Subcutaneous abdominal adipose tissue (tissue), 5 donors: Measurements from ENCODE around the gene FNTB.

Source experiments
- H3K27ac ChIP-seq: one replicate; pipeline ENCODE4 v1.7.0; 2013; ENCODE audit warnings: low read depth, mild to moderate bottlenecking, inconsistent platforms, low read length, moderate library complexity
- H3K27me3 ChIP-seq, 5 donors: one replicate each; pipeline ENCODE4 v1.7.0; 2013; ENCODE audit warnings: low read length in 5 of 5, inconsistent platforms in 1 of 5; ENCODE audit not compliant: control insufficient read depth in 5 of 5, insufficient read depth in 4 of 5
- H3K36me3 ChIP-seq, 5 donors: one replicate each; pipeline ENCODE4 v1.7.0; 2013; ENCODE audit warnings: low read length in 5 of 5; ENCODE audit not compliant: control insufficient read depth in 5 of 5, insufficient read depth in 5 of 5
- H3K4me1 ChIP-seq, 5 donors: one replicate each; pipeline ENCODE4 v1.7.0; 2013; ENCODE audit warnings: low read length in 5 of 5, mild to moderate bottlenecking in 3 of 5, moderate library complexity in 1 of 5; ENCODE audit not compliant: control insufficient read depth in 5 of 5, insufficient read depth in 5 of 5
- H3K4me3 ChIP-seq, 5 donors: one replicate each; pipeline ENCODE4 v1.7.0; 2013; ENCODE audit warnings: low read length in 5 of 5, low read depth in 1 of 5
- H3K9ac ChIP-seq, 5 donors: one replicate each; pipeline ENCODE4 v1.7.0; 2013; ENCODE audit warnings: low read length in 5 of 5, mild to moderate bottlenecking in 4 of 5, moderate library complexity in 3 of 5
- H3K9me3 ChIP-seq, 5 donors: one replicate each; pipeline ENCODE4 v1.7.0; 2013; ENCODE audit warnings: low read length in 5 of 5; ENCODE audit not compliant: control insufficient read depth in 5 of 5
- donor health status: healthy.
- donor health status: healthy.
- donor health status: healthy.
- donor health status: healthy.
- donor health status: healthy.

FNTB gene

GRCh38 chr14:65042731-65043372 lies 56.2 kb downstream of the FNTB start:
- H3K36me3 ChIP-seq: peaks cover 12 to 38% (median 26%) of the 10 kb centered on the region in 5 donors
- no peak overlapping the region for H3K9ac ChIP-seq
- H3K9me3 ChIP-seq: no peaks in the 10 kb centered on the region

DNA sequence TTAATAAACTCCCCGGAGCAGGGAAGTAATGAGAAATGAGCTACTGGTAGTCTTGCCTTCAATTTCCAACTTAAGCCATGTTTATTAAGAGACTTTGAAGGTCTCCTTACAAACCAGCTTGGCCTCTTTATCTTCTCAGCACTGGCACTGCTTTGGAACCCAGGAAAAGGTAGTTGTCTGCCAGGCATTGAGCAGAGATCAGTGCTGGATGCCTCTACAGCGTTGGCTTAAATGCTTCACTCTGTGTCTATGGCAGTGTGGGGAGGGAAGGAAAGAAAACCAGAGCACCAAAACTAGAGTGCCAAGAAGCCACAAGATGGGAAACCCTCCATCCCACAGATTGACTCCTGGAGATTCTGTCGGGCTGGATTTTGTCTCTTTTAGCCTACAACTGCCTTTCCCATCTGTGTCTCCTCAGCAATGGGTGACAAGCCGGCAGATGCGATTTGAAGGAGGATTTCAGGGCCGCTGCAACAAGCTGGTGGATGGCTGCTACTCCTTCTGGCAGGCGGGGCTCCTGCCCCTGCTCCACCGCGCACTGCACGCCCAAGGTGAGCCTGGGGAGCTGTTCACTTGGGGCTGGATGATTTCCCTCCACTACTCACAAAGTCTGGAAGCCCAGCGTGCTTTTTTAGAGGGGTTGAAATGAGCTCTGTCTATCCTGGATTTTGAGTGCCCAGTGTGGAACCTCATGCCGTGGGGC lies 57.3 kb downstream of the FNTB start:
- H3K27ac ChIP-seq: no peak overlapping the region

More at GRCh38 chr14:65042731-65043372, 56.2 kb downstream of the FNTB start:
- peaks cover 0 to 13% (median 6%) of the 10 kb centered on the region in 5 donors for H3K4me1 ChIP-seq
- H3K27me3 ChIP-seq: no peaks in the 10 kb centered on the region
- H3K4me3 ChIP-seq: no peak overlapping the region
- no peak overlapping the region for H3K27ac ChIP-seq

GRCh38 chr14:65044596-65044959 lies 57.9 kb downstream of the FNTB start:
- H3K4me1 ChIP-seq: peaks cover 0 to 13% (median 6%) of the 10 kb centered on the region in 5 donors
- H3K9ac ChIP-seq: no peak overlapping the region
- no peak overlapping the region for H3K4me3 ChIP-seq
- no peaks in the 10 kb centered on the region for H3K9me3 ChIP-seq
- no peak overlapping the region for H3K27ac ChIP-seq
- H3K36me3 ChIP-seq: peaks cover 12 to 40% (median 26%) of the 10 kb centered on the region in 5 donors
- H3K27me3 ChIP-seq: no peaks in the 10 kb centered on the region

More for the DNA sequence above, 57.3 kb downstream of the FNTB start:
- H3K36me3 ChIP-seq: peaks cover 12 to 42% (median 26%) of the 10 kb centered on the region in 5 donors
- H3K9me3 ChIP-seq: no peaks in the 10 kb centered on the region
- peaks cover 0 to 13% (median 6%) of the 10 kb centered on the region in 5 donors for H3K4me1 ChIP-seq
- H3K27me3 ChIP-seq: no peaks in the 10 kb centered on the region
- no peak overlapping the region for H3K4me3 ChIP-seq
- no peak overlapping the region for H3K9ac ChIP-seq

DNA sequence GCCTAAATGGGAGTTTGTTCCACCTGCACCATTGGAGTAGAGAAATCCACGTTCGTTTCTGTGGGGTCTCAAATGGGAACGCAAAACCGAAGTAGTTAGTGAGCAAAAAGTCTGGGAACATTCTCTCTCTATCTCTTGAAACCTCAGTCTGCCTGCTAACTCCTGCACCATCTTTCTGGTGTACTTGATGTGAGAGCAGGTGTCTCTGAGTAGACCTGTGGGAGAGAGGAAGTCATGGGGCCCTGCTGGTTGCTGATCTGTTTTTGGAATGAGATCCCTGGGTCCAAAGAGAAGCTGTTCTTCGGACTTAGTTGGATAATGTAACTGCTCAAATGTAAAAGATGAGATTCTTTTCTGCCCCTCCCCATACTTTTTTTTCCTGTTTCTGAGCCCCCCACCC lies 58.3 kb downstream of the FNTB start:
- H3K27ac ChIP-seq: no peak overlapping the region
- H3K4me1 ChIP-seq: peaks cover 0 to 13% (median 6%) of the 10 kb centered on the region in 5 donors
- no peaks in the 10 kb centered on the region for H3K27me3 ChIP-seq
- no peak overlapping the region for H3K9ac ChIP-seq
- no peaks in the 10 kb centered on the region for H3K9me3 ChIP-seq
- no peak overlapping the region for H3K4me3 ChIP-seq
- peaks cover 12 to 40% (median 26%) of the 10 kb centered on the region in 5 donors for H3K36me3 ChIP-seq

GRCh38 chr14:65045709-65046108 lies 59.0 kb downstream of the FNTB start:
- peaks cover 0 to 13% (median 6%) of the 10 kb centered on the region in 5 donors for H3K4me1 ChIP-seq
- H3K27ac ChIP-seq: no peak overlapping the region
- no peaks in the 10 kb centered on the region for H3K27me3 ChIP-seq
- H3K4me3 ChIP-seq: no peak overlapping the region
- no peak overlapping the region for H3K9ac ChIP-seq
- peaks cover 12 to 38% (median 23%) of the 10 kb centered on the region in 5 donors for H3K36me3 ChIP-seq
- H3K9me3 ChIP-seq: no peaks in the 10 kb centered on the region

DNA sequence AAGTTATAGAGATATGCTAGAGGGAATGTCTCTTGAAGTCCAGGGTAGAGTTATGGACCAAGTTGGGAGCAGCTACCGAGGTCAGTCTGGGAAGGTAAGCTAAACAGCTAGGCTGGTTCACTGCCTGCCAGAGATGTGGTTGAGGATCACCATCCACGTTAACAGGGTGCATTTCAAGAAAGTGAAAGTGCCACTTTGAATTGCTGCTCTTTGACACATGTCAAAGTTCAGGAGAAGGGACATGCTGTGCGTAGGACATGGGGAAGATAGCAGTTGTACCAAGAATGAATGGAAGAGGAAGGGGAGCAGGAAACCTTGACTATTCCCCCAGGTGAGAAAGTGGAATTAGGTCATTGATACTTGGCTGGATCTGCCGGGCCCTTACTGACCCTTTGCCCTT lies 66.1 kb downstream of the FNTB start:
- Histone ChIP-seq H3K9ac (no peak overlapping the region), H3K4me1 (peaks cover 0 to 3% (median 0%) of the 10 kb centered on the region in 5 donors), H3K27me3 (no peaks in the 10 kb centered on the region), H3K4me3 (no peak overlapping the region), H3K9me3 (no peaks in the 10 kb centered on the region), H3K36me3 (peaks cover 13 to 28% (median 21%) of the 10 kb centered on the region in 5 donors), H3K27ac (no peak overlapping the region)

DNA sequence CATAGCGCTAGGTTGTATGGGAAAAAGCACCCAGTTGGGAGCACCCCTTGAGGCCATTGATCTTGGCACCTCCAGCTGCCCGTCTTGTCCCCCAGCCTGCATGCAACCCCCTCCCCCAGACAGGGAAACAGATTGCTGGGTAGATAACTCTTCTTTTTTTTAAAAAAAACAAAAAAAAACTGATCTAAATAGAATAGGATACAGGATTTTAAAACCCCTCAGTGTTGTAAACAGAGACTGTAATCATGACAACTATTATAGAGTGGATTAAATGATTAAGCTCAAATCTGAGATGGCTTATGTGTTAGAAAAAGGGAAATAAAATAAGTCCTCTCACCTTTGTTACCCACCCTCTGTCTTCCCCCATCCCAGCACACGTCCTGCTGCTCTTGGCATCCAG lies 66.8 kb downstream of the FNTB start:
- H3K36me3 ChIP-seq: peaks cover 14 to 27% (median 20%) of the 10 kb centered on the region in 5 donors
- H3K27me3 ChIP-seq: no peaks in the 10 kb centered on the region
- H3K9ac ChIP-seq: no peak overlapping the region
- peaks cover 0 to 3% (median 0%) of the 10 kb centered on the region in 5 donors for H3K4me1 ChIP-seq
- H3K27ac ChIP-seq: no peak overlapping the region
- H3K4me3 ChIP-seq: no peak overlapping the region
- H3K9me3 ChIP-seq: no peaks in the 10 kb centered on the region

DNA sequence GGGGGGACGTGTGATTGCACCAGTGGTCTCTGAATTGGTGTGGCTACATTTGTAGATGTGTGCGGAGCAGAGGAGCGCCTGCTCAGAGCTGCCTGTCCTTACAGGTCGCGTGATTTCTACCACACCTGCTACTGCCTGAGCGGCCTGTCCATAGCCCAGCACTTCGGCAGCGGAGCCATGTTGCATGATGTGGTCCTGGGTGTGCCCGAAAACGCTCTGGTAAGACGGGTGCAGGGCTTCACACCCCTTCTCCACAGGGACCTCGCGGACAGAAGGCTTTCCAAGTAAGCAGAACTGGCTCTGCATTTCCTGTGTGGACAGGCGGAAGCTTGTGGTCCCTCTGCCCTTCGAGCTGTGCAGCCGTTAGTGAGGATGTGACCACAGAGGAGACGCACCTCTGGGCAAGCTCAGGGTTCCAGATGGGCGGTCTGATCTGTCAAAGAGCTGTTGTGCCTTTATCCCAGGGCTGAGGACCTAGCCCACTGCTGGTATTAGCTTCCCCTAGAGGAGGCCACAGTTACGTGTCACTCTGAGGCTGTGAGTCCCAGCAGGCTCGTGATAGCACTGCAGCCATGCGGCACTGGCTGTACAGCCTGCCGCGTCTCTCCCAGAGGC lies 67.9 kb downstream of the FNTB start:
- Histone ChIP-seq H3K4me3 (no peak overlapping the region), H3K27me3 (no peaks in the 10 kb centered on the region), H3K27ac (no peak overlapping the region), H3K4me1 (peaks cover 0 to 3% (median 0%) of the 10 kb centered on the region in 5 donors), H3K9me3 (no peaks in the 10 kb centered on the region), H3K9ac (no peak overlapping the region), H3K36me3 (peaks cover 14 to 27% (median 20%) of the 10 kb centered on the region in 5 donors)

DNA sequence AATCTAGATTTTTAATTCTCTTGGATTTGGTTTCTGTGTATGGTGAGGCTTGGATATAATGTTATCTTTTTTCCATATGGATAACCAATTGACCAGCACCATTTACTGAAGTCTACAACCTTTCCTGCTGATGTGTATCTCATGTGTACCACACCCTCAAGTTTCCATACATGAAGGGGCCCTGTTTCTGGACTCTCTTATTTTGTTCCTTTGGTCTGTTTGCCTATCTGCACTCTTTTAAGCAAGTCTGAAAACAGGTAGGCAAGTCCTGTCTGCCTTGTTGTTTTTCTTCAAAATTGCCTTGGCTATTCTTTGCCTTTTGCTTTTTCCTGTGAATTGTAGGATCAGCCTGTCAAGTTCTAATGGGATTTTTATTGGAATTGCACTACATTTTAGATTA lies 71.0 kb downstream of the FNTB start:
- Histone ChIP-seq H3K4me1 (peaks cover 0 to 3% (median 2%) of the 10 kb centered on the region in 5 donors), H3K9ac (no peak overlapping the region), H3K4me3 (no peak overlapping the region), H3K9me3 (no peaks in the 10 kb centered on the region), H3K27ac (no peak overlapping the region), H3K36me3 (peaks cover 14 to 45% (median 38%) of the 10 kb centered on the region in 5 donors), H3K27me3 (no peaks in the 10 kb centered on the region)
